HG03575 (cell line): ENCODE results near the gene SLC35E1.

ENCODE experiments used
- ATAC-seq: cut with Tn5 transposase; IDR thresholded peaks from one replicate; pipeline ENCODE4 v1.9.1; 2021; ENCODE audit not compliant: unreplicated experiment, insufficient number of reproducible peaks, low FRiP score; ENCODE audit errors: extremely low read depth

Gene SLC35E1

DNA sequence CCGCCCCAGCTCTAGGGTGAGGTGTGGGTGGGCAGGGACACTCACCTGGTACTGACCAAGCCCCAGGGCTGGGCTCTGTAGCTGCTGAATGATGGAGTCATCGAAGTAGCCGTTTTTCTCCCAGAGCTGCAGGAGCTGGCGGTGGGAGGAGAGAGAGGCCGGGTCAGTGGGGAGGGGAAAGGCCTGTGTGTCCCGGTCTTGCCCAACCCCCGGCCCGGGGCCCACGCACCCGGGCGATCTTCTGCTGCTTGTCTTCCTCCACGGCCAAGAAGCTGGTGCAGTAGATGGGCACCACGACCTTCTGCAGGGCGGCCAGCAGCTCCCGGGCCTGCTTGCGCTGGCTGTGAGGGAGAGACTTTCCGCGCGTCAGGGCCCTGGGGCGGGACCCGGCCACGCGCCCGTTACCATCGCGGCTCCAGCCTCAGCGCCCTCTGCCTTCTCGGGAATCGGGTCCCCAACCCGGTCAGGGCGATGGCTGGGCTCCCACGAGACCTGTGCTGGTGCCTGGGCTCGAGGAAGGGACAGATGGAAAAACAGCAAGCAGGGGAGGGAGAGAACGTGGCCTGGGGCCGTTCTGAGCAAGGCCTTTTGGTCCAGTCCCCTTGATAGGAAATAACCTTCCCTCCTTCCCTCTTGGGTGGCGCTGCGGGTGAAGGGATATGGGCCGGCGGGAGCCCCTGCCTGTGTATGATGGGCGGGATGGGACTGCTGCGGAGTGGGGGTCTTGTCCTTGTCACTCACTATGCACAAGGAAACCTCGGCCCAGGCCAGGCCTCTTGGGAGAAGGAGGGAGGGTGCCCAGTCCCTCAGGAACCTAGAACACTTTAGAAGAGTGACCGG lies 41.5 kb downstream of the SLC35E1 start:
- ATAC-seq: no peak

DNA sequence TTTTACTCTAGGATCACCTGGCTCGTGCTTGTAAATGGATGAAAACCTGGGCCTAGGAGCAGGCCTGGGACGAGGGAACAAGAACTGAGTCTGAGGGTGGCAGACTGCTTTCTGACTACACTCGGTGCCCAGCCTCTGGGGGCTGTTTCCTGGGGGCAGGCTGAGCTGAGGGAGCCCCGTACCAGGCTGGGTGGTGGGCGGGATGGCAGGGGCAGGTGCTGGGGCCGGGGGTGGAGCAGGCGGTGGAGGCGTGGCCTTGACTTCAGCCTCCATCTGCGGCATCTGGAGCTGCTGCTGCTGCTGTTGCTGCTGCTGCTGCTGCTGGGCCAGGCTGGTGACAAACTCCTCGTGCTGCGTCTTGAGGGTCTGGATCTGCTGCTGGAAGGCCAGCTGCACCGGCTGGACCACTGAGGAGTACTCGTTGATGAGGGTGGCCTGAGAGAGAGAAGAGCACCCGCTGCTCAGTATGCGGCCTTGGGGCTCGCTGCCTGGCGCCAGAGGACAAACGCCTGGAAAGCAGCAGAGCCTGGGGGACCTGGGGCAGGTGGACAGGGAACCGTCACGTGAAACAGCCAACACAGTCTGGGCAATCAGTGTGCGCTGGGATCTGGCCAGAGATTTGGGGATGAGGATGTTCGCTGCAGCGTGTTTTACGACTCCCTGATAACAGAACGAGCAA lies 42.6 kb downstream of the SLC35E1 start:
- ATAC-seq: no peak

DNA sequence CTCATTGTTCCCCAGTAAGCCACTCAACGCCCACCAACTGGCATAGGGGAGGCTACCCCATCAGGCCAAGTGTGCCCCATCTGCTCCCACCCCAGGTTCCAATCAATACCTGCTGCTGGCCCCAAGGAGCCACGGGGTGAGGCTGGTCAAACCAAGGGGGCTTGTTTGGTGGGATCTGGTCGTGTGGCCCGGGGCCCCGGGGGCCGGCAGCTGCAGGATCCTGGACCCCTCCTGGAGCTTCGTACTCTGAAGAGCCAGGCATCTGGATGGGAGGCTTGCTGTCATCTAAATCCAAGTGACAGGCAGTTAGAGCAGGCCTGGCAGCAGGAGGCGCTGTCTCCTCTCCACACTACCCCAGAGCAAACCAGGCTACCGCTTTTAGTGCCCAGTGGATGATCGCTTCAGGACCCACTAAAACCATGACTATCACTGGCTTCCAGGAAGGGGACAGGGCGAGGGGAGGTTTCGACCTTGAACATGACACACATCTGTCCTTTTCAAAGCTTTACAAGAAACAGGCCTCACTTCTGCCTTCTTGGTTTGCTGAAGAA lies 44.2 kb downstream of the SLC35E1 start:
- ATAC-seq: no peak

DNA sequence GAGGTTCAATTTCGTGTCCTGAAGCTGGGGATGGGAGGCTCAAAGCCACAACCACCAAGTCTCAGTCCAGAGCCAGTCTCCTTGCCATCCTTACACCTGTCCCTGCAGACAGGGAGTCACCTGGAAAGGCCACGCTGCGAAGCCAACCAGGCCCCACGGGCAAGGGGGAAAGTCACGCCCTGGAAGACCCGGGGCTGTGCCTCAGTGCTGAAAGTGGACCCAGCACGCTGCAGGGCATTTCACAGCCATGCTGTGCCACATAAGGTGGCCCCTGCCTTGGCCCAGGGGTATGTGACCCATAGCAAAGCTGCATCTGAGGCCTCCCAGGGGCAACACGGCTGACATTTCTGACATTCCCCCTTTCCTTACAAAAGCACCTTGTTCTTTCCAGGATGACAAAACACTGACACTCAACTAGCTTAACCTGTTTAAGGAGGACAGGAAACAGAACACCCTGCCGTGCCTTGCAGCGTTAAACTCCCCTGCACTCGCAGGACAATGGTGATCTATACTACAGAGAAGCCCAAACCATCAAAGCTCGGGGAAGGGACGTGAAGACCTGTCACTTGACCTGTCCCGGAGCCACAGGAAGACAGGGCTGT lies 44.8 kb downstream of the SLC35E1 start:
- no peak for ATAC-seq

DNA sequence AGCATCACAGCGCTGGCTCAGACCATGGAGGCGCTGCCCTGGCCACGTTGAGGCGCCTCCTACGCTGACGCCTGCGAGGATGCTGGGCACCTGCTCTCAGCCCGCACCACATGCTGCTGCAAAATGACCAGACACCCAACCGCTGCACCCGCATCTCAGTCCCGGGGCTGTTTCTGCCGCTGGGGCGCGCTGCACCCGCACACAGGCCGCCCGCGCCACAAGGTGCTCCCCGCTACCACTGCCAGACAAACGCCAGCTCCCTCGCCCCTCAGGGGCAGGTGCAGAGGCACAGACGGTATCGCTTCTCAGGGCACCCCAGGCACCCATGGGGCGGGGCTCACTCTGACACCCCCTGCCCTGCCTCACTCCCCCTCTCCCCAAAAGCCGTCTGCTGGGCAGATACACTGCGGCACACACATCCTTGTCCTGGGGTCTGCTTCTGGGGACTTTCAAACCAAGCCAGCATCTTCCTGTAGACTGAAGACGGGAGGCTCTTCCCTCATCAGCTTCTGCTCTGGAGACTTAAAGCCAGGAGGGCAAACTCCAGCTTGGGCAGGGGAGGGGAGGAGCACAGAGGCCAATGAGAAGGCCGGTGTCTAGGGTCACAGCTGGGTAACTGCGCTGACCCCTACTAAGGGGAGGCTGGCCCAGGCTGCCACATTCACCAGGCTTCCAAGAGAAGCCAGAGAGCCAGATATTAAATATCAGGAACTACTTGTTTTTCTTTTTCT lies 46.3 kb downstream of the SLC35E1 start:
- no peak for ATAC-seq

DNA sequence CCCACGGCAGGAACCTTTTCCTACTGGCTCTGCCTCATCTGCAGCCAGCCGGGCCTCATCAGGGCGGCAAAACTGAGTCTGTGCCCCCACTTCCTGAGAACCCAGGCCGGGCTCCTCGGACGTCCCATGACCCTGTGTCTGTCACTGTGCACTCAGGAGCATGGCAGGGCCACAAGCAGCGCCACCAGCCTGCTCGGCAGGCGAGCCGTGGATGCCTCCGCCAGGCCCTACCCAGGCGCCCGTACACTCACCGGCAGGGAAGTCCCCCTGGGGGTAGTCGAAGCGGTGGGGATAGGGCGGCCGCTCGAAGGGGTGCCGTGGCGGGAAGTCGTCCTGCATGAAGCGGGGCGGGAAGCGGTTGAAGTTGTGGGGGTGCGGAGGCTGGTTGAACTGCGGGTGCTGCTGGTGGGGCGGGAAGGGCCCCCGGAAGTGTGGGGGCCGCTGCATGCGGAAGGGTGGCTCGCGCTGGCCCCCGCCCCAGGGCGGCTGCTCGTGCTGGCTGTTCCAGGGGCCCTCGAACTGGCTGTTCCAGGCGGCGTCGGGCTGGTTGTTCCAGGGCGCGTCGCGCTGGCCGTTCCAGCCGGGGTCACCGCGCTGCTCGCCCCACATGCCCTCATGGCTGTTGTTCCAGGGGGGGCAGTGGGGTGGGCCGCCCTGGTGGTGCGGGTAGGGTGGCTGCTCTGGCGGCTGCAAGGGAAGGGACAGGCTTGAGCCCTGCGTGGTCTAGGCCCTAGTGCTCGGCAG lies 47.1 kb downstream of the SLC35E1 start:
- ATAC-seq: no peak

DNA sequence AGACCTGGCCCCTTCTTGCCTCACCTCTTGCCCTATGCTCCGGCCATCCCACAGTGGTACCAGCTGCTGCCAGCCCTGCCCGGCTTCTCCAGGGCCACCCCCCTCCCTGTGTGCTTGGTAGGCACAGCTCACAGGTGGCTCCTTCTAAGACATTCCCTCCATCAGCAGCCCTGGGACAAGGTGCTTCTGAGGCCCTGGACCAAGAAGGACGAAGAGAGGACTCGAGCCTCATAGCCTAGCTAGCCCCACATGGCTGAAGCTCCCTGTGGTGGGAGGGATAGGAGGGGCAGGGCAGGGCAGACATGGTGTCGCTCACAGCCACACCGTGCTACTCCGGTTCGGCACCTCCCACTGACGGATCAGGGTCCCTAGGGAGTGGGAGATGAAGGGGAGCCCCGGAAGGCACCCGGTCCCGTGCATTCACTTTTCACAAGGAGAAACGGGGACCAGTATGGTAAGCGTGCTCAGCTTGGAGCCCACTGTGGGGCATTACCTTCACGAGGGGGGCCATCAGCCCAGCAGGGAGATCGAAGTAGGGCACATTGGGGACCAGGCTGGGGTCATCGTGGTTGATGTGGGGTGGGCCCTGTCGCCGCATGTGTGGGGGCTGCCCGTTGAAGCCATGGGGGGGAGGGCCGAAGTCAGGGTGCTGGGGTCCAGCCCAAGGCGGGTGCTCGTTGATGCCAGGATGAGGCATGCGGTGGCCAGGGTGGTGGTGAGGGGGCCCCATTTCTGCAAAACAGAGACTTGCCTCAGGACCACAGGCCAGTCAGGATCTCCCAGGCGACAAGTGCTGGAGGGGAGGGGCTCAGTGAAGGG lies 49.4 kb downstream of the SLC35E1 start:
- ATAC-seq: no peak

DNA sequence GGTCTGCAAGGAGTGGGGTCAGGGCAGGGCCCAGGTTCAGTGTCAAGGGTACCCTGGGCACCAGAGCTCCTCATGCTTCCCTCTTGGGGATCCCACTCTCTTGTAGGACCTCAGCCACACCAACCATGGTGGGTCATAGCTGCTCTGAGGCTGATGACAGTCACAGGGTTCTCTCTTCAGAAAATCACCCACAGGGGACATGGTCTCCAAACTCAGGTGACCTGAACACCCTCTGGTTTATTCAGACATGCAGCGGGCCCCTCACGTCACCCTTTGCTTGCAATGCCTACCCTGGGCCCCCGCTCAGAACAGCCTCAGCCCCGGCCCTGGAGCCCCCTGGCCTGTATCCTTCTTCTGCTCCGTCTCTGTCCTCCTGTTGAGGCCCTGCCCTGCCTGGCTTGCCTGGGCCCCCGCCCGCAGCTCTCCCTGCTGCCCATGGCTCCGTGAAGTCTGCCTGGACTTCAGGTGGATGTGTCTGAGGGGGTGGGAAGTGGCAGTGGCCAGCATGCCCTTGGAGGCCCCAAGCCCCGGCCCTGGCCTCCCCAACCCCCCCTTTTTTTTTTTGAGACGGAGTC lies 50.4 kb downstream of the SLC35E1 start:
- no peak for ATAC-seq

DNA sequence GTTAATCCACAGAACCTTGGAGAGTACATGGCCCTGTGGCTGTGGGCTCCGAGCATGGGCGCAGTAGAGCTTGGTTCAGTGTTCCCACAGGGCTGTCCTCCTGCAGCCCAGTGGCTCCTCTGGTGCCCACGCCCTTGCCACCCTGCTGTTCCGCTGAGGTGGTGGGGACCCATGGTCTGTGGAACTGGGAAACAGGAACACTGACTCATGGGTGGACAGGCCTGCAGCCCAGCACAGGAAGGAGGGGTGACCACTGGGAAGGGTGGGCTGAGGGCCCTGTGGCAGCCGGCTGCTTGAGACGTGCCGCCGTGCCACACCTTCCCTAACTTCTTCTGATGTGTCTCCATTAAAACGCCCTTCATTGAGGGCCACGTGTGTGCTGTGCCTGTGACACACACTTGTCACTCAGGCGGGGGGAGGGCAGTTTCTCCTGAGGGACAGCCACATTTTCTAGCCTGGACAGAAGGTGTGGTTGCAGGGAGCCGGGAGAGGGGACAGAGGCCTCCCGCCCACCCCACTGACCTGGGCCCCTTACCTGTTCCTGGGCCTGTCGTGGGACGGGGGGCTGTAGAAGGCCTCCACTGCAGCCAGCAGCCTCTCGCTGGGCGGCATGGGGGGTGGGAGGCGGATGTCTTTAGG lies 51.1 kb downstream of the SLC35E1 start:
- ATAC-seq: no peak

DNA sequence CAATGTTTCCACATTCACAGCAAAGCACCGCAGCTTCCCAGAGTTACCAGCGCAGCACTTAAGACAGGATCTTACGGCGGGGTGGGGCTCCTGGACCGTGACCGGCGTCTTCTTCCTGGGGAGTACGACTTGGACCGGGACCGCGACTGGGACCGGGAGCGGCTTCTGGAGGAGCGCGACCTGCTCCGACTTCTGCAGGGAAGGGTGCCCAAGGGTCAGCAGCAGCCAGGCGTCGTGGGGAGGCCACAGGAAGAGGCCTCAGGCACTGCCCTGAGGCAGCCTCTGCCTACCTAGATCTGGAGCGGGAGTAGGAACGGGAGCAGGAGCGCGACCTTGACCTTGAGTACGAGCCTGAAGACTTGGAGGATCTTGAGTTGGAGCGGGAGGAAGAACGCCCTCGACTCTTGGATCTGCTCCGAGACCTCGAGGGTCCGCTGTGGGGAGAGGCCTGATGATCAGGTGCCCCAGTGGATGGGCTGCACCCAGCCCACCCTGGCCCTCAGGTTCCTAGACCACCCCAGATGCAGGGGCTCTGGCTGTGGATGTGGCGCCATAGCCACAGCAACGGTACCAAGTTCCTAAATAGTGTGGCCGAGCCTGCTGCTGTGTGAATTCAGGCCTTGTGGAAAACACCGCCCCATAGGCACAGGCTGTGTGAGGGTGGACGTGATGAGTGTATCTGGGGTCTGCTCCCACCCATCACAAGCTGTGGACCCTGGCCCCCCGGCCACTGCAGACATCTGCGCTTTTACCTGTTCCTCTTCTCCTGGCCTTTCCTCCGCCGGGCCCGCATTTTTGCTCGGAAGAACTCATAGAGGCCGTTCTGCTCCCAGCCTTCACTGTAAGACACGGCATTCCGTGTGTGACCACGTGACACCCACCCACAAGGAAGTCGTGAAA lies 51.9 kb downstream of the SLC35E1 start:
- no peak for ATAC-seq

DNA sequence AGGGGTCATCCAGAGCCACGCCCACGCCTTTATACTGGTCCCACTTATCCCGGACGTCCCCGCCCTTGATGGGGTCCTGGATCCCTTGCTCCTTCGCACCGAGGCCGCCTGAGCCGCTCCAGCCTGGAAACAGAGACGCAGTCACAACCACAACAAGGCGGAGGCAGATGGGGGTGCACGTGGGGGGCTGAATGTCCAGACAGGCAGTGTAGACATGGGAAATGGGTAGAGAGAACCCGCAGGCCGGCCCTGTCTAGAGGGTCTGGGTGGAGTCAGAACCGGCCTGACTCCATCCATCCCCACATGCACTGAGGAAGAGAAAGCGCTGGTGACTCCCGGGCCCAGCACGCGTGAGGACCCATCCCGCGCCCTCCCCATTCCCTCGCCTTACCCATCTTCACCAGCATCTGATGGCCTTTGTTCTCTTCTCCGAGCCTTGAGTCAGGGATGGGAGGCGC lies 53.0 kb downstream of the SLC35E1 start:
- no peak for ATAC-seq

DNA sequence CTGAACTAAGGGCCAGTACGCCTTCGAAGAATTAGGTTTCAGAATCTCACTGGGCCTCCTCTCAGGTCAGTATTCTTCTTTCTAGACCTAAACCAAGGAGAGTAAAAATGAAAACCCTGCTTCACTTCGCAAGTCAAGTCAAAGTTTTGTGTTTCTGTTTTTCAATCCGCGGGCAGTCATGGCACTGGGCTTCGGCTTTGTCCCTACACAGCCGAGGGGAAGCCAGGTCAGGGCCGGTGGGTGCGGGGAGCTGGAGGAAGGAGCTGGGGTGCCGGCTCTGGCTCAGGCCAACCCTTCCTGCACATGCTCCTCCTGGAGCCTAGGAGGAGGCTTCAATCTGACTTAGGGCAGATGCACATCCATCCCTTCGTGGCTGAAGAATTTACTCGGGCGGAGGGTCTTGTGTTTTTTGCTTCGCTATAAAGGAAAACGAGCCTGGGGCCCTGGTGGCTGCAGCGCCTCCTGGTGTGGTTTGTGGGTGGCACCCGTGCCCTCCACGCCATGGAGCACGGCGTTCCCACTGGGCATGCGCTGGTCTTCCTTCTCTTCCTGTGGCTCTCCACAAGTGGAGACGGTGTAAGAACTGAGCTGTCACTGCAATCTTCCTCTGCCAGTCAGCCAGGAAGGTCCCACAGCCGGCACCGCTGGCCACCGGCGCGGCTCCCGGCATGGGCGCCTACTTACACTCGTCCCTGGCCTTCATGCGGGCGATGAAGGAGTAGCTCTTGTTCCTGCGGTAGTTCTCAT lies 53.6 kb downstream of the SLC35E1 start:
- no peak for ATAC-seq

DNA sequence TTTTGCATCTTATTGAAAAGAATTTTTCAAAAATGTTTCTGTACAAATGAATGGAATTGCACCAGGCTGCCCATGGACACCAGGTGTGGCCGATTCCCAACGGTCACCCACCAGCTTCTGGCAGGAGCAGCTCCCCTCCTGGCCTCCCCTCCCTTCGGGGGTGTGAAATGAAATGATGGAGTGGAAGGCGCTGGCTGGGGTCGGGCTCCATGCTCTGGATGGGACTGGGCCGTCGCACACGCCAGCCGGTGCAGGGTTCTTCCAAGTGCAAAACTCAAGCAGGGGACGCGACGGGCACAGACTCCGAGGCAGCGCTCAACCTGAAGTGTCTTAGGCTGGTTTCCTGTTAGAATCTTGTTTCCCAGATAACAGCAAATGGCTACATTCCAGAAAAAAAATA lies 54.2 kb downstream of the SLC35E1 start:
- no peak for ATAC-seq

DNA sequence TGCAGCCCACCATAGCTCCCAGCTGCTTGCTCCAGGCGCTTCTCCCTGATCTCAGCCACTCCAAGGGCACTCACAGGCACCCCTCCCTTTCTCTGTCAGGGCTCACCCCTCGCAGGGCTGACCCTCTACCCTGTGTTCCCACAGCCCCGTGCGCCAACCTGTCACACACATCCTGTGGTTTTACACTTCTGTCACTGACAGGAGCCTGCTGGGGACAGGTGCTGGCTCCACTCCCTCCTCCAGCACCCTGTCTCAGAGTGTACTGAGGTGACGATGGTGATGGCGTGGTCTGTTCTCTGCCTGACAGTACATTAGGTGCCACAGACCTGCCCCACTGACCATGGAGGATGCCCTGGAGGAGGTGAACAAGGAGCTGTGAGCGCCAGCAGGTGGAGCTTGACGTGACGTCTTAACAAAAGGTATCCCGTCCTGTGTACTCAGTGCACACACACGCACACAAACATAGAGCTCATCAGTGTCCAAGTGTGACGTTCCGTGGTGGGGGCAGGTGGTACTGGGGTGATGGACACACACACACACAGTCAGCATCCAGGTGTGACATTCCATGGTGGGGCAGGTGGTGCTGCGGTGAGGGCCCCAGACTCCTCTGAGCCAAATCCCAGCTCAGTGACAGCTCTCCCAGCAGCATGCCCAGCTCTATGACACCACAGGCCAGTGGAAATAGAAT lies 55.1 kb downstream of the SLC35E1 start:
- no peak for ATAC-seq

DNA sequence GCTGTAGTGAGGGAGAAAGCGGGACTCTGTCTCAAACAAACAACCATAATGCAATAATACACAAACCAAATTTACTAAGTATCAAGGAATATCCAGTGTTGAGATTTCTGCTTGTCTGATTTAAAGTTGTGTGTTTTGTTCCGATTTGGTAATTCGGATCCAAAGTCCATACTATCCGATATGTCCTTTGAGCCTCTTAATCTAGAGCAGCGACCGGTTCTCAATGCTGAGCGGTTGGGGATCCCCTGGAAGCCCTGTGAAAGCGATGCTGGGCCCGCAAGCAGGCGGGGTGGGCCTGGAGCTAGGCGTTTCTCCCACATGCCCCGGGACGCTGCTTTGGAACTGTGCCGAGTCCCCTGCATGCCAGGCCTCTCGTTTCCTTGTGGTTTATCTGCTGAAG lies 55.8 kb downstream of the SLC35E1 start:
- no peak for ATAC-seq
